Mesothelial cell of epicardium (in vitro differentiated cells): ENCODE results near the gene SLC12A6. TPM values are rescaled to one million over a fixed set of nuclear protein-coding genes. Genes with fewer than 3 reads are reported as not detected.

Experiments used
- DNase-seq, 2 experiments: peaks; one replicate each; pipeline ENCODE4 v3.0.0; 2021; ENCODE audit warnings: low spot score in 2 of 2; ENCODE audit not compliant: unreplicated experiment in 2 of 2
- H3K27ac Mint-ChIP-seq: 2 replicates; pipeline ENCODE4 v1.8.0; 2021; ENCODE audit warnings: mixed read lengths
- H3K27me3 Mint-ChIP-seq: 2 replicates; pipeline ENCODE4 v1.8.0; 2021; ENCODE audit warnings: low read depth, mixed read lengths
- H3K36me3 Mint-ChIP-seq: 2 replicates; pipeline ENCODE4 v1.8.0; 2021; ENCODE audit warnings: mixed read lengths
- H3K4me1 Mint-ChIP-seq: 2 replicates; pipeline ENCODE4 v1.8.0; 2021; ENCODE audit warnings: mixed read lengths
- H3K4me3 Mint-ChIP-seq: 2 replicates; pipeline ENCODE4 v1.8.0; 2021; ENCODE audit warnings: mild to moderate bottlenecking, moderate library complexity, mixed read lengths
- H3K9me3 Mint-ChIP-seq: 2 replicates; pipeline ENCODE4 v1.8.0; 2021; ENCODE audit warnings: mixed read lengths
- total RNA-seq: library from RNA; stranded (reverse); gene quantifications from 3 replicates; pipeline ENCODE4 v1.2.1, GENCODE V29; 2021
- TF ChIP-seq, protein P1 (sequence below): fragments of 200-600 bp; sonication (generic); IDR thresholded peaks from one replicate; pipeline ENCODE4 v1.5.0; 2021; ENCODE audit warnings: antibody characterized with exemption; ENCODE audit not compliant: unreplicated experiment

Gene SLC12A6
- total RNA-seq, 1 donor from 2014 or later = 23.7 TPM

DNA sequence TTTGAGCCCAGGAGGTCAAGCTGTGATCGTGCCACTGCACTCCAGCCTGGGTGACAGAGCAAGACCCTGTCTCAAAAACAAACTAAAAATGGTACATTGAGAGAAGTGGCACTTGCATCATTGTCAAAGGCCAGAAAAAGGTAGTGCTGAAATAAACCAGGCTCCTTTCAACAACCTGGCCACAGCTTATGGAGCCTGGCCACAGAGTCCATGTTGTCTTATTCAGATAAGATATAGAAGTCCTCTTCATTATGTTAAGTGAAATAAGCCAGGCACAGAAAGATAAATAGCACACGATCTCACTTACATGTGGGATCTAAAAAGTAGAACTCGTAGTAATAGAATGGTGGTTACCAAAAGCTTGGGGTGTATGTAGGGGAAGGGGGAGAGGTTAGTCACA lies 78.0 kb downstream of the SLC12A6 start:
- peaks cover 2% of the 10 kb centered on the region for H3K36me3 Mint-ChIP-seq
- H3K27ac Mint-ChIP-seq = no peak overlapping the region
- H3K4me3 Mint-ChIP-seq = no peak overlapping the region

DNA sequence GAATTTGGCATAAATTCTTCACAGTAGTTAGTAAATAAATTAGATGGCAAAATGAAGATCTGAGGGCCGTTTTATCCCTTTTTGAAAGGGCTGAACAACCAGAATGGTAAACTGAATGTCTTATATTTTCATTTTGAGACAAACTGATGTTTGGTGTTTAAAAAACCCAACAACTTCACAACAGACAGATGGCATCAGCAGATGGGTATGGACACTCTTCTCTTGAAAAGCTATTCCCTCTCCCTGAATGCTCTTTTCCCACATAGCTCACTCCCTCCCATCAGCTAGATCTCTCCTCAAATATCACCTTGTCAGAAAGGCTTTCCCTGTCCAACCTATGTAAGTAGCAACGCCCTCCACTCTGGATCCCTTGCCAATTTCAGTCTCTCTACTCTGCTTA lies 79.4 kb downstream of the SLC12A6 start:
- TF ChIP-seq, protein P1, sequence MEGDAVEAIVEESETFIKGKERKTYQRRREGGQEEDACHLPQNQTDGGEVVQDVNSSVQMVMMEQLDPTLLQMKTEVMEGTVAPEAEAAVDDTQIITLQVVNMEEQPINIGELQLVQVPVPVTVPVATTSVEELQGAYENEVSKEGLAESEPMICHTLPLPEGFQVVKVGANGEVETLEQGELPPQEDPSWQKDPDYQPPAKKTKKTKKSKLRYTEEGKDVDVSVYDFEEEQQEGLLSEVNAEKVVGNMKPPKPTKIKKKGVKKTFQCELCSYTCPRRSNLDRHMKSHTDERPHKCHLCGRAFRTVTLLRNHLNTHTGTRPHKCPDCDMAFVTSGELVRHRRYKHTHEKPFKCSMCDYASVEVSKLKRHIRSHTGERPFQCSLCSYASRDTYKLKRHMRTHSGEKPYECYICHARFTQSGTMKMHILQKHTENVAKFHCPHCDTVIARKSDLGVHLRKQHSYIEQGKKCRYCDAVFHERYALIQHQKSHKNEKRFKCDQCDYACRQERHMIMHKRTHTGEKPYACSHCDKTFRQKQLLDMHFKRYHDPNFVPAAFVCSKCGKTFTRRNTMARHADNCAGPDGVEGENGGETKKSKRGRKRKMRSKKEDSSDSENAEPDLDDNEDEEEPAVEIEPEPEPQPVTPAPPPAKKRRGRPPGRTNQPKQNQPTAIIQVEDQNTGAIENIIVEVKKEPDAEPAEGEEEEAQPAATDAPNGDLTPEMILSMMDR = no peak
- Mint-ChIP-seq H3K4me3 (no peak overlapping the region), H3K4me1 (no peaks in the 10 kb centered on the region), H3K27ac (no peak overlapping the region), H3K27me3 (no peaks in the 10 kb centered on the region), H3K9me3 (no peaks in the 10 kb centered on the region), H3K36me3 (peaks cover 12% of the 10 kb centered on the region)
- no peak for DNase-seq

More for the DNA sequence above, 78.0 kb downstream of the SLC12A6 start:
- Mint-ChIP-seq H3K4me1 (peaks cover 5% of the 10 kb centered on the region), H3K9me3 (no peaks in the 10 kb centered on the region), H3K27me3 (no peaks in the 10 kb centered on the region)
- DNase-seq = no peak
- TF ChIP-seq, protein P1 = no peak

DNA sequence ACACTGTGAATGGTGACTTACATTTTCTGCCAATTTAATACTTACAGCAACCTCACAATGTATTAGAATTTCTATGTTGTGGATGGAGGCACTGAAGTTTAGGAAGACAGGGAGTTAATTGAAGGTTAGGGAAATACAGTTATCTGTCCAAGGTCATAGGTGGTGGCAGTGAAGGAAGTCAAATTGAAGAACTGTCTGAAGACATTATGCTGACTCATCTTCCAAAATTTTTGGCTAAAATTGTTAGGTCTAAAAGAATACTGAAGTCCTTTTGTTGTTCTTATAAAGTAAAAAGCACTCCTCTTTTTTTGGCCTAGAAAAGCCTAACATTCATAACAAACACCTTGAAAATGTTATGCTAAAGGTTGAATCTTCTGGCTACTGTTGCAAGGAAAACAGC lies 85.0 kb downstream of the SLC12A6 start:
- H3K27me3 Mint-ChIP-seq = no peaks in the 10 kb centered on the region
- no peak overlapping the region for H3K4me3 Mint-ChIP-seq
- no peaks in the 10 kb centered on the region for H3K4me1 Mint-ChIP-seq
- H3K36me3 Mint-ChIP-seq = peaks cover 18% of the 10 kb centered on the region
- no peaks in the 10 kb centered on the region for H3K9me3 Mint-ChIP-seq
- DNase-seq = no peak
- no peak overlapping the region for H3K27ac Mint-ChIP-seq
- TF ChIP-seq, protein P1 = no peak

DNA sequence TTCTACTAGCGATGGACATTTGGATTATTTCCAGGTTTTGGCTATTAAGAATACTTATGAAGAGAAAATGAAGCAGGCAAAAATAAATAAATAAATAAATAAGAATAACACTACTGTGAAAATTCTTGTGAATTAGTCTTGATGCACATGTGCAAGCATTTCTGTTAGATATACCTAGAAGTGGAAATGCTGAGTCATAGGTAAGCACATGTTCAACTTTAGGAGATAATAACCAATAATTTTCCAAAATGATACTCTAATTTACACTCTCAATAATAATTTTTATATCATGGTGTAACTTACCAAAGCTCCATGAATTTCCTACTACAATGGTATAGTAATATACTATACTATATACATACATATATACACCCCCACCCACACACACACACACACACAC lies 89.4 kb downstream of the SLC12A6 start:
- Mint-ChIP-seq H3K27me3 (no peaks in the 10 kb centered on the region), H3K4me3 (no peak overlapping the region), H3K27ac (no peak overlapping the region), H3K9me3 (no peaks in the 10 kb centered on the region), H3K4me1 (no peaks in the 10 kb centered on the region), H3K36me3 (peaks cover 10% of the 10 kb centered on the region)
- no peak for DNase-seq
- TF ChIP-seq, protein P1 = no peak

DNA sequence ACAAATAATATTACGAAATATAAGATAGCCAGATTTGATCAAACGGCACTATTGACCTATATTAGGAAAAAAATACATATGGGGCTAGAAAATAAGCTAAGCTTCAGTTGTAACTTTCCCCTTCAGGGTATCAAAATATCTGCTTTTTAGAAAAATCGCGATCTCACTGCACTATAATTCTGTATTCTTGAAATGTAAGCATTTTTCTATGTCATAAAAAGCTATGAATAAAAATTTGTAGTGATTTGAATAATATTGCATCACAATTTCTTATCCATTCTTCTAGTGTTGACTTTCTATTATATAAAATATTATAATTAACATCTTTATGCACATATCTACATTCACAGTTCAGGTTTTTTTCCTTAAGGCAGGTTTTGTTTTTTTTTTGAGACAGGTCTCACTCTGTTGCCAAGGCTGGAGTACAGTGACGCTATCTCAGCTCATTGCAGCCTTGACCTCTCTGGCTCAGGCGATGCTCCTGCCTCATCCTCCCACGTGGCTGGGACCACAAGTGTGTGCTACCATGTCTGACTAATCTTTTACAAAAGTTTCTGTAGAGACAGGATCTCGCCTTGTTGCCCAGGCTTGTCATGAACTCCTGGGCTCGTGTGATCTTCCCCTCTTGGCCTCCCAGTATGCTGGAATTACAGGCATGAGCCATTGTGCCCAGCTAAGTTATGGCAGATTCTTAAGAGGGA lies 91.2 kb downstream of the SLC12A6 start:
- Mint-ChIP-seq H3K36me3 (peaks cover 7% of the 10 kb centered on the region), H3K4me1 (no peaks in the 10 kb centered on the region), H3K4me3 (no peak overlapping the region), H3K27me3 (no peaks in the 10 kb centered on the region), H3K9me3 (no peaks in the 10 kb centered on the region), H3K27ac (no peak overlapping the region)
- TF ChIP-seq, protein P1 = no peak
- no peak for DNase-seq
